OCI-LY1 (cell line): ENCODE results near the gene IFT27.

ENCODE experiments used
- H2AFZ ChIP-seq: fragments of 200-600 bp; sonication (generic), shearing (Covaris generic); 2 replicates; pipeline ENCODE4 v1.6.0; 2014; ENCODE audit warnings: antibody characterized with exemption, mild to moderate bottlenecking, low read length
- H3F3A ChIP-seq: fragments of 200-600 bp; sonication (generic), shearing (Covaris generic); 2 replicates; pipeline ENCODE4 v1.6.0; 2014; ENCODE audit warnings: mild to moderate bottlenecking, antibody characterized with exemption, low read length, moderate library complexity; ENCODE audit not compliant: insufficient read depth
- H3K27ac ChIP-seq: fragments of 200-600 bp; sonication (generic); 2 replicates; pipeline ENCODE4 v1.5.1; 2014; ENCODE audit warnings: low read length, mixed run types, mild to moderate bottlenecking, low read depth; ENCODE audit not compliant: poor library complexity, severe bottlenecking
- H3K27me3 ChIP-seq: fragments of 200-600 bp; sonication (generic); 2 replicates; pipeline ENCODE4 v1.6.0; 2014; ENCODE audit warnings: antibody characterized with exemption, mild to moderate bottlenecking, low read length, moderate library complexity; ENCODE audit not compliant: insufficient read depth
- H3K36me3 ChIP-seq: fragments of 200-600 bp; sonication (generic); 2 replicates; pipeline ENCODE4 v1.6.1; 2014; ENCODE audit warnings: mild to moderate bottlenecking, antibody characterized with exemption, low read length, moderate library complexity, mixed read lengths; ENCODE audit not compliant: insufficient read depth
- H3K4me1 ChIP-seq: fragments of 200-600 bp; sonication (generic); 2 replicates; pipeline ENCODE4 v1.5.1; 2014; ENCODE audit warnings: mild to moderate bottlenecking, low read length, moderate library complexity; ENCODE audit not compliant: insufficient read depth, severe bottlenecking
- H3K4me2 ChIP-seq: fragments of 200-600 bp; sonication (generic), shearing (Covaris generic); 2 replicates; pipeline ENCODE4 v1.6.1; 2014; ENCODE audit warnings: low read length
- H3K4me3 ChIP-seq: fragments of 200-600 bp; sonication (generic); 2 replicates; pipeline ENCODE4 v1.5.1; 2014; ENCODE audit warnings: low read length, low read depth, mild to moderate bottlenecking, mixed read lengths; ENCODE audit not compliant: poor library complexity, severe bottlenecking
- H3K79me2 ChIP-seq: fragments of 200-600 bp; shearing (Covaris generic); 2 replicates; pipeline ENCODE4 v1.6.1; 2016; ENCODE audit warnings: mixed run types, low read length, mixed read lengths; ENCODE audit not compliant: insufficient read depth
- H3K9ac ChIP-seq: fragments of 200-600 bp; sonication (generic), shearing (Covaris generic); 2 replicates; pipeline ENCODE4 v1.6.1; 2014; ENCODE audit warnings: mild to moderate bottlenecking, low read length, mixed read lengths
- H3K9me2 ChIP-seq: fragments of 200-600 bp; sonication (generic), shearing (Covaris generic); 2 replicates; pipeline ENCODE4 v1.6.1; 2014; ENCODE audit warnings: low read depth, mild to moderate bottlenecking, low read length, mixed read lengths
- H3K9me3 ChIP-seq: fragments of 200-600 bp; shearing (Covaris generic); 2 replicates; pipeline ENCODE4 v1.6.1; 2014; ENCODE audit warnings: low read length, mixed read lengths
- H4K20me1 ChIP-seq: fragments of 200-600 bp; sonication (generic), shearing (Covaris generic); 2 replicates; pipeline ENCODE4 v1.6.0; 2016; ENCODE audit warnings: mild to moderate bottlenecking, low read length; ENCODE audit not compliant: insufficient read depth
- CTCF ChIP-seq: fragments of 200-600 bp; sonication (generic), shearing (Covaris generic); IDR thresholded peaks from 2 replicates; pipeline ENCODE4 v1.5.1; 2017; ENCODE audit warnings: mild to moderate bottlenecking, antibody characterized with exemption, low read length, moderate library complexity, mixed read lengths
- EZH2 ChIP-seq: fragments of 200-600 bp; sonication (generic), shearing (Covaris generic); IDR thresholded peaks from 2 replicates; pipeline ENCODE4 v1.8.0; 2017; ENCODE audit warnings: borderline replicate concordance, mixed run types, mild to moderate bottlenecking, antibody characterized with exemption, low read length, moderate library complexity, mixed read lengths

IFT27 gene

GRCh38 chr22:36741204-36741793 lies 34.6 kb downstream of the IFT27 start:
- no peaks in the 10 kb centered on the region for H3K27me3 ChIP-seq

GRCh38 chr22:36740716-36741115 lies 35.2 kb downstream of the IFT27 start:
- Histone ChIP-seq H3K36me3 (no peaks in the 10 kb centered on the region), H3K9ac (no peak overlapping the region), H3K27me3 (no peaks in the 10 kb centered on the region; the same call in 1 of the 2 replicates), H3K9me2 (no peaks in the 10 kb centered on the region), H3K79me2 (no peaks in the 10 kb centered on the region), H3K4me1 (no peaks in the 10 kb centered on the region), H3K27ac (no peak overlapping the region), H3K4me3 (no peak overlapping the region), H3K4me2 (no peak overlapping the region), H4K20me1 (no peaks in the 10 kb centered on the region), H2AFZ (no peak overlapping the region), H3F3A (no peaks in the 10 kb centered on the region), H3K9me3 (no peaks in the 10 kb centered on the region)
- no peak for TF ChIP-seq CTCF

More at GRCh38 chr22:36741204-36741793, 34.6 kb downstream of the IFT27 start:
- Histone ChIP-seq H3F3A (no peaks in the 10 kb centered on the region), H3K79me2 (no peaks in the 10 kb centered on the region), H3K36me3 (no peaks in the 10 kb centered on the region), H3K4me1 (no peaks in the 10 kb centered on the region), H3K9me3 (no peaks in the 10 kb centered on the region), H4K20me1 (no peaks in the 10 kb centered on the region), H3K9me2 (no peaks in the 10 kb centered on the region), H2AFZ (no peak overlapping the region), H3K4me3 (peak overlapping the region; percentile 40), H3K4me2 (peak overlapping the region; percentile 36; the same call in 1 of the 2 replicates), H3K27ac (no peak overlapping the region), H3K9ac (no peak overlapping the region)
- no peak for TF ChIP-seq EZH2

- Histone ChIP-seq H4K20me1 (no peaks in the 10 kb centered on the region), H3K9me3 (no peaks in the 10 kb centered on the region), H3K79me2 (no peaks in the 10 kb centered on the region), H2AFZ (no peak overlapping the region), H3K4me1 (no peaks in the 10 kb centered on the region), H3K27ac (no peak overlapping the region), H3K36me3 (no peaks in the 10 kb centered on the region), H3K4me2 (no peak overlapping the region), H3K27me3 (no peaks in the 10 kb centered on the region; the same call in 1 of the 2 replicates), H3K9ac (no peak overlapping the region), H3F3A (no peaks in the 10 kb centered on the region), H3K4me3 (no peak overlapping the region), H3K9me2 (no peaks in the 10 kb centered on the region)
- TF ChIP-seq EZH2, result no peak
- TF ChIP-seq CTCF, result no peak
Measured at GRCh38 chr22:36739185-36739584, 36.7 kb downstream of the IFT27 start.

GRCh38 chr22:36738416-36739020 lies 37.4 kb downstream of the IFT27 start:
- Histone ChIP-seq H3K36me3 (no peaks in the 10 kb centered on the region), H3F3A (no peaks in the 10 kb centered on the region), H3K27me3 (no peaks in the 10 kb centered on the region; the same call in 1 of the 2 replicates), H3K9me3 (no peaks in the 10 kb centered on the region), H3K4me3 (no peak overlapping the region), H4K20me1 (no peaks in the 10 kb centered on the region), H3K27ac (no peak overlapping the region), H3K9me2 (no peaks in the 10 kb centered on the region), H3K79me2 (no peaks in the 10 kb centered on the region), H3K4me2 (no peak overlapping the region), H3K9ac (no peak overlapping the region), H2AFZ (no peak overlapping the region), H3K4me1 (no peaks in the 10 kb centered on the region)
- no peak for TF ChIP-seq CTCF
- TF ChIP-seq EZH2, result no peak
